OCI-M2 (cell line): ENCODE measurements around the gene IFITM10.

Experiments used
- DNase-seq: peaks from one replicate; lab custom pipeline; 2025; ENCODE audit not compliant: unreplicated experiment; lab: John Stamatoyannopoulos, UW

IFITM10 gene

DNA sequence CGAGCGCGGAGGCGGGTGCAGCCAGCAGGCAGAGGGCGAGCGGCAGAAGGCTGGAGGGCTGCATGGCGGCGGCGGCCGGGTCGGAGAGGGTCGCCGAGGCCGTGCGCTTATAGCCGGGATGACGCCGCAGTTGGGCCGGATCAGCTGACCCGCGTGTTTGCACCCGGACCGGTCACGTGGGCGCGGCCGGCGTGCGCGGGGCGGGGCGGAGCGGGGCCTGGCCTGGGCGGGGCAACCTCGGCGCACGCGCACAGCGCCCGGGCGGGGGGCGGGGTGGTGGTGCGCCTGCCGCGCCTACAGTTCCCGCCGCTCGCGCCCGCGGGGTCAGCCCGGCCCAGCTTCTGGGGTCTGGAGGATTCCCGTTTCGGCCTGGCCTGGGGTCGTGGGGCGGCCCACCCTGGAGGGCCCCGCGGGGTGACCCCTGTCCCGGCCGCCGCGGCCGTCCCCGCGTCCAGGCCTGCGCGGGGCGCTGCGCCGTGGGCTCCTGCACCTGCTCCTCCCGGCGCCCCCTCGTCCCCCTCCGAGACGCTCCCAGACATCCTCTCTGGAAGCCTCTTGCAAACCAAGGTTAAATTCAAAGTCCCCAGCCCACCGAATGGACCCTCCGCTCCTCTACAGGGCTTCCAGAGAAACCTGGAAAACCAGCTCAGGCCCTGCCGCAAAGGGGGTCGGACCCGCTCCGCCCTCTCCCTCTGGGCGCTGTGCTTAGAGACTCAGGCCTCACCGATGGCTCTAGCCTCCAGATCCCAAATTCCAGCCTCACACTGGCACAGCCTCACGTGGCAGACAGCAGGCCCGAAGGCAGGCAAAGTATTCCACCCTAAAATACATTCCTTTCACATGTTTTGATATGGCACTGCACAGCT is 13.6 kb upstream of the IFITM10 start, which contains the start of gene CTSD:
Gene CTSD (minus strand): TSS at position 132 of the 866 bp plus-strand sequence. CDS start 68 bp downstream, at position 64.
- DNase-seq = no peak

DNA sequence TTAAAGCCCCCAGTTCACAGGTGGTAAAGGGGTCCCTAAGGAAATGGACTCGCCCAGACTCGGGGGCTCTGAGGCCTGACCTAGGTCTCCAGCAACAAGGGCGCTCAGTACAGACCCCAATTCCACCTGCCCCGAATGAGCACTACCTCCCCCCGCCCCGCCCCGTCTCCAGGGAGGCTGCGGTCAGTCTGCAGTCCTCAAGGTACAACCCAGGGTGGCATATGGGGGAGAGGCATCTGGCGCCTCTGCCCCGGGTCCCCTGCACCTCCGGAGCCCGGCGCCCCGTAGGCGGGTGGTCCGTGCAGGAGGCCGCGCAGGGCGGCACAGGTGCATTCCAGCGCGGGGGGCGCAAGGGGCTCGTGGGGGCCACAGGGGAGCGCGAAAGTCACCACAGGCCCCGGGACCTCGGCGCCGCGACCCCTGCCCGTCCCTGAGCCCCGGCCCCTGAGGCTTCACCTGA is 13.0 kb upstream of the IFITM10 start:
- no peak for DNase-seq

DNA sequence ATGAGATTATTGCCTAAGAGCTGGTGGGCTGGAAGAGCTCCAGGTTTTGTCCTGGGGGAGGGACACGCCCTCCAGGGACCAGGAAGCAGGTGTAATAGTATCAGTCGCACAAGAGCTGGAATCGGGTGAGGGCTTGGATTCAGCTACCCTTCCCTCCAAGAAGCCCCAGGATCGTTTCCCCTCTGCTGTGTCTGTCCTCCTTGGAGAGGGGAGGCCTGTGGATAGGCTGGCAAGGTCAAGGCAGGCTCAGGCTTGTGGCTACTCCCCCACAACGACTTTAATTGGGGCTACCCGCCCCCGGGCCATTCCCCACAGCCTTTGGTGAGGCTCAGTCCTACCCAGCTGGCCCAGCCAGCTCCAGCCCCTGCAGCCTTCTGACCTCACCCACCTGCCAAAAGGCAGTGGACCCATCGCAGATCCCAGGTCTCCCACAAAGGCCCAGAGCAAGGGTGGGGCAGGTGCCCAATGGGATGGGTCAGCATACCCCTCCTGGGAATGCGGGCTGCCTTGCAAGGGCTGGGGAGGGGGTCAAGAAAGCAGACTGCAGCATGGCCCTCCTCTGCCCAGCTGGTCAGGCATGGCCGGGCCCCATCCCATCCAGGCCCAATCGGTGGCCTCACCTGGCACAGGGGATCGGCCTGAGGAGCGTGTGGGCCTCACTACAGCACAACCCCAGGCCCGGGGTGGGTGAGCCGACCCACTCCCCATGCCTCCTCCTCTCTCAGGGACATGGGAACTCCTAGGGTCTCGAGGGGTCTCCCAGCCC is 12.3 kb upstream of the IFITM10 start:
- DNase-seq = no peak

DNA sequence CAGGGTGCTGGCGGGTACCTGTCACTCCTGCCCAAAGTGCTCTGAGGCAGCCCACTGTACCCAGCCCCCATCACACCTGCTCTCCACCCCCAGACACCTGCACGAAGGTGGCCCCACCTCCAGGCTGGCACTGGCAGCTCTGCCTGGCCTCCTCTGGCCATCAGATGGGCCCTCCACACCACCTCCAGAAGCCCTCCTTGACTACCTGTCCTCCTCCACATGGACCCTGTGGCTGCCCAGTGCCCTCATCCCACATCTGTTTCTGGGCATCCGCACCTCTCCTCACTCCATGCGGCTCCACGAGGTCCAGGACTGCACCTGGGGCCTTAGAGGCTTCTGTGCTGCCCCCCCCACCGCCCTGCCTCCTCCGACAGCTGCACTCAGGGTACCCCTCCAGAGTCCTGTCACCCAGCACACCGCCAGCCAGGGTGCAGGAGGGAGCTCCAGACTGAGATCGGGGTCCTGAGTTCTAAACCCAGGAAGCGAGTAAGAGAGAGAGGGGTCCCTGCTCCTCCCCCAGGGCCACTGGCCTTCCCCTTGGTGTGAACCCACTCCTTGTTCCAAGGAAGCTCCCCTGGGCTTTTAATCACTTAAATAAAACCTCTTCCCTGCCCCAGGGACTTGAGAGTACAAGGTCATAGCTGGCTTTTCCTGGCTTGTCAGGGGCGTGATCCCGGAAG is 11.6 kb upstream of the IFITM10 start:
- DNase-seq = no peak

DNA sequence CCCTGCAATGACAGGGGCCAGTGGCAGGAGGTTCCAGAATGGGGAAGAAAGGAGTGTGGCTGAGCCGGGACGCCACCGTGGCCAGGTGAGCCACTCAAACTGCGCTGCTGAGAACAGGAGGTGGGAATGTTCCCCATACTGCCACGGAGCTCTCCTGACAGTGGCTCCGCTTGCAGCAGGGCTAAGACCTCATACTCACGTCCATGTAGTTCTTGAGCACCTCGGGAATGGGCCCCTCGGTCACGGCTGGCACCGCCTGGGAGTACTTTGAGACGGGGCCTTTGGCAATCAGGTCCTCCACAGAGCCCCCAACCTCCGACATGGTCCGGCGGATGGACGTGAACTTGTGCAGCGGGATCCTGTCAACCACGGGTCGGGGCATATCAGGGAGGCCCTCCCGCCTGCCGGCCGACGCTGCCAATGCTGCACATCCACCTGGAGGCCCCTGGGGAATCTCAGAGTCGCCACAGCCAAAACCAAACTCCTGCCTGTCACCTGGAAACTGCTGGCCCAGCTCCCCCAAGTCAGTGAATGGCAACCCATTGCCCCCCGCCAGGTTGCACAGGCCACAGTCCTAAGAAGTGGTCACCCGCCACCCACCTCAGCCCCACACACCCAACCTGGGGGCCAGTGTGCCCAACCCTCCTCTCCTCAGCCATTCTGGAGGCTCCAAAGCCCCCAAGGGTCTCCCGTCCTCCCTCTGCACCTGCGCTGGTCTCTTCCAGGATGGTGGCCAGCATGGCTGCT is 10.9 kb upstream of the IFITM10 start:
- no peak for DNase-seq

DNA sequence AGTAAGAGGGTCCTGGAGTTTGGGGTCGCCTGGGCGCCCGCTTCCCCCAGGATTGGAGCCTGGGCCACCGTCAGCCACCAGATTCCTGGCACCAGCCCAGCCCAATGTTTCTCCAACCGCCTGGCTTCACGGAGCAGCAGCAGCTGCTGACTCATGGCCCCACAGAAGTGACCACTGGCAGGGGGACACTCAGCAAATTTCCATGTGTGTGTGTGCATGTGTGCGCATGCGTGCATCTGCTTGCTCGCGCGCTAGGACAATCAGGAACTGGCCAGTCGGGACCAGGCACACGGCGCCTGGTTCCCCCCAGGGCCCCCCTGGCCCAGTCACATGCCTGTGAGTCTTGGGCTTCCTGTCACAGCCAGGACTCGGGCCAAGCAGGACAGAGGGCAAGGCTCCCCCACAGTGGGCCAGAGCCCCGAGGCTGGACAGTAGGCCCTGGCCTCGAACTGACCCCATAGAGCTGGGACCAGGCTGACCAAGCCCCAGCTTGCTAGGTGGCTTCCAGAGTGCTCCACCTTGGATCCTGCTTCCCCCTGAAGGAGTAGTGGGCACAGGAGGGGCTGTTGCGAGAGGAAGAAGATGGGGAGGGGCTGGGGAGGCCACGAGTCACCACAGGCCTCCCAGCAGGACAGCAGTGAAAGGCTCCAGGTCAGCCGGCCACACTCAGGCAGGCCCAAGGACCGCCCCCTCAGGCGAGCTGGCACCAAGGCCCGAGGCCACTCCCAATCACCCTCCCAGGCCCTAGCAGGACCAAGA is 10.1 kb upstream of the IFITM10 start:
- DNase-seq = no peak

DNA sequence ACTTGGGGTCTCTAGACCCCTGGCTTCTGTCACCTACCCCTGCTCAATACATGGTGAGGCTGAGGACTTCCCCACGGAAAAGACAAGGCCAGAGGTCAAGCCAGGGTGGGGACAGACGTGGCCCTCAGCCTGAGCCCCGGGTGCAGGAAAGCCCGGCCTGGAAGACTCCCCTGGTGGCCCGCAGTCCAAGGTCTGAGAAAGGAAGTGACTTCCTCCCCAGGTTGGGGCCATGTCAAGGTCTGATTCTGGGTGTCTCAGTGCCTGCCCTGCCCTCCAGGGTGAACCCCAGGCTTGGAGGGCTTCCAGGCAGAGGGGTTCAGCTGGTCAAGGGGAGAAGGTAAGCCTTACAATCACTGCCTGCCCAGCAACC is 9.4 kb upstream of the IFITM10 start:
- DNase-seq = no peak

DNA sequence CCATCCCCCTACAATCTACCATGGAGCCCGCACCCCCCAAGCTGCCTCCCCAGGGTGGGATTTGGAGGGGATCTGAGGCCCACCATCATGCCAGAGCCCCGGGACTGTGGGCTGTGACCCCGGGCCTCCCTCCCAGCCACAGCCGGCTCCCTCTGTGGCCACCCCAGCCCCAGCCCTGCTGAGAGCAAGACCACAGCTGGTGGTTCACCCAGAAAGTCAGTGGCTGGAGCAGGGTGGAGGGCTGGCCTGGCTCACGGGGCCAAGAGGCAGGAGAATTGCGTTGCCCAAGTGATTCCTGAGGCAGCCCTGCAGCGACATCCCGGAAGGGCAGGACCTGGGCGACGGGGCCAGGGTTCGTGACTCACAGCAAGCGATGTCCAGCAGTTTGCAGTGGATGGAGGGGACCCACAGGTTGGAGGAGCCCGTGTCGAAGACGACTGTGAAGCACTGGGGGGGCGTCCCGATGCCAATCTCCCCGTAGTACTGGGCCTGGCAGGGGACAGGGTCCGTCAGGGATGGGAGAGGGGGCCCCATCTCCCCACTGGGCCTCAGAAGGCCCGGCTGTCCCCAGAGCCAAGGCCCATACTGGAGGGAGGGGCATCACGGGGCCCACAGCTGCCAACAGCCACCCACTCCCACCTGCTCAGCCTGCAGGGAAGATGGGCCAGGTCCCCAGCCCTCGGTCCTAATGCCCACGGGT is 8.9 kb upstream of the IFITM10 start:
- no peak for DNase-seq

DNA sequence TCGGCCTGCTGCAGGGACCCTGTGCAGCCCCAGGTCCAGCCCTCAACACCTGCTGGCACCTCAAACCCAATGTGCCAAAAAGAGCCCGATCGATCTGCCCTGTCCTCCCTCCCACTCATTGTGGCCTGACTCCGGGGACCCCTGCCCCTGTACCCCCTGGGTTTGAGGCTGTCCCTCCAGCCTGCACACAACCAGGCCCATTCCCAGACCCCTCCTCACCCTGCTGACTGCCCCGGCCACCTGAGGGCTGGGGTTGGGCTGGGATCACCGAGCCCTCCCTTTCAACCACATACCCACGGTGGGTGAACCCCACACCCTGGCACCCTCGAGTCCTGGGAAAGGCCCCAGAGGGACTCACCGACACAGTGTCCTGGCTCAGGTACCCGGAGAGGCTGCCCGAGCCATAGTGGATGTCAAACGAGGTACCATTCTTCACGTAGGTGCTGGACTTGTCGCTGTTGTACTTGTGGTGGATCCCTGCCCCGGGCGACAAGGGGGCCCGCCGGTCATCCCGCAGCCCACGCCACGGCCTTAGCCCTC is 8.3 kb upstream of the IFITM10 start:
- no peak for DNase-seq

DNA sequence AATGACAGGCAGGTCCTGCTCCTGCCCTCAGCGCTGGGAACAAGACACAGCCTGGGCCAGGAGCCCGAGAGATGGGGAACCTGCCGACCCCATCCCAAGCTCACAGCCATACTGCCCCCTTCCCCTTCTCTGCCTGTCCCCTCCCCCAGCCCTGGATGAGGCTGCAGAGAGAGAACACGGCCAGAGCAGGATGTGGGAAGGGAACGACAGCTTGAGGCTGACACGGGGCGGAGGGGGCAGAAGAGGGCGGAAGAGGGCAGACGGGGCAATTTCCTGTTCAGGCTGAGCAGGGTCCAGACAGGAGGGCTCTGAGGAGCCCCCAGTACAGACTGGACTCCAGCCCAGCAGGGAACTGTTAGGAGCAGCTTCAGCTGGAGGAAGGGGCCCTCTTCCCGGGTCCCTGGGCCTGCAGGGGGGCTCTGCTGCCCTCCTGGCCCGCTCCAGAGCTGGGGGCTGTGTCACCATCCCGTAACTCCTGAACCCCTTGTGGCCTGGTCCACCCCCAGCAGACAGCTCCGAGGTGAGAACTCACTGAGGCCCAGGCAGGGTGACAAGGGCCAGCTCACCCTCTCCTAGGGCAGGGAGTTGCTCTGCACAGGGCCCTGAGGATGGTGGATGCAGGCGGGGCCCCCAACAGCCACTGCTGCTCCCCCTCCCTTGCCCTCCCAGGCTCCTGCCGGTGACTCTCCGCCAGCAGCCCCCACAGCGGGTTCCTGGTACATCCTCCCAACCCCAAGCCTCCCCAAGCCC is 7.6 kb upstream of the IFITM10 start:
- DNase-seq = no peak

DNA sequence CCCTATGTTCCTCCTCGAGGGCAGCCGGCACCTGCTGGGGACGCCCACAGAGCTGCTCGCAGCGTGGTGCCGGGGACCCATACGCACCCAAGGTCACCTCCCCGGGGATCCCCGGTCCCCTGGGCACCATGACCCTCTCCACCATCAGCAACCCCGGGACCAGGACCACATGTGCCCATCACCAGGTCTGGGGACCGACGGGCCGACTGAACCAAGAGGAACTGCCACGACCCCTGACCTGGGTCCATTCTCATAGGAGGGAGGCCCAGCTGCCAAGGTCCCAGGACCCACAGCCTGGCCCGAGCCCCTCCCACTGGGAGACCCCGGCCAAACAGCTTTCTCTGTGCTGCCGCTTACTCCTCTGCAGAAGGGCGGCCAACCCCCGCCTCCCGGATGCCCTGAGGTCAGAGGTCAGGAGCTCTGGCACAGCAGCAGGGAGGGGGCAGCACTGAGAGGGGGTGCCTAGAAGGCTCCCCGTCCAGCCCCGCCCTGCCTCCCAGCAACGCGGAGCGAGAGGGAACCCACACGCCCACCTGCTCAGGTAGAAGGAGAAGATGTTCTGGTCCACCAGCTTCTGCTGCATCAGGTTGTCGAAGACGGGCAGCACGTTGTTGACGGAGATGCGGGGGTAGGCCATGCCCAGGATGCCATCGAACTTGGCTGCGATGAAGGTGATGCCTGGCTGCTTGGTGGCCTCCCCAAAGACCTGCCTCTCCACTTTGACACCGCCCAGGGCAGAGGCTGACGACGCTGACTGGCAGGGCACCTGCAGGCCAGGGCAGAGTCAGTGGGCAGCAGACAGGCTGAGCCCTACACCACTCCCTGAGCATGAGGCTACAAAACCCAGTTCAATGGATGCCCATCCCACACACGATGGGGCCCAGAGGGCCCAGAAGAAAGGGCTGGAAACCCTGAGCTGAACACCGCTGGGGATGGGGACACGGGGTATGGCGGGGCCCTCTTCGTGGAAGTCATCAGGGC is 6.7 kb upstream of the IFITM10 start:
- DNase-seq = no peak

DNA sequence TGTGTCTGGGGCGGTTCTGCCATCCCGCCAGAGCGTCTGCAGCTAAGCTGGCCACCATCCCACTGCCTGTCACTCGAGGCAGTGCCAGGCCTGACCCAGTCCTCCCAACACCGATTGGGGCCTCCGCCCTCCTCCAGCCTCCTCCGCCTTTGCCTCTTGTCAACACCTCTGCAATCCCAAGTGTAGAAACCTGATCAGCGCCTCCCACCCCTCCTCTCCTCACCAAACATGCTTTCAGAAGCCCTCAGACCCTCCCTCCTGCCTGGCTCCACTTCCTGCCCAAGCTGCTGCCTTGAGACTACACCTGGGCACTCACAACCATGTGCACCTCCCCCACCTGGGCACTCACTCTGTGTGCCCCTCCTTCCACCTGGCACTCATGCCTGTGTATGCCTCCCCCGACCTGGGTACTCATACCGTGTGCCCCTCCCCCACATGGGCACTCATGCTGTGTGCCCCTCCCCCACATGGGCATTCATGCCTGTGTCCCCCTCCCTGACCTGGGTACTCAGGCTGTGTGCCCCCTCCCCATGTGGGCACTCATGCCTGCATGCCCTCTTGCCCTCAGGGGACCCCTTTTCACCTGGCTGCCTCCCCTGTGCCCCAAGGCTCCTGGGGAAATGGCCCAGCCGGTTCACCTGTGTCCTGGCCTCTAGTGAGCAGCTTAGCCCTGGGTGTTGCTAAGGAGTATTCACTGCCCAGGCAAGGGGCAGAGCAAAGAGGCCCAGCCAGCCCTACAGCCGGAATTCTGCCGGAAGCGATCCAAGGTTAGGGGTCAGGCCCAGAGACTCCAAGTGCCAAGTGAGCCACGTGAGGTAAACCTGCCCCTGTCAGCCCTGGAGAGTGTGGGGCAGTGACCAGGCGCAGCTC is 5.5 kb upstream of the IFITM10 start:
- no peak for DNase-seq

DNA sequence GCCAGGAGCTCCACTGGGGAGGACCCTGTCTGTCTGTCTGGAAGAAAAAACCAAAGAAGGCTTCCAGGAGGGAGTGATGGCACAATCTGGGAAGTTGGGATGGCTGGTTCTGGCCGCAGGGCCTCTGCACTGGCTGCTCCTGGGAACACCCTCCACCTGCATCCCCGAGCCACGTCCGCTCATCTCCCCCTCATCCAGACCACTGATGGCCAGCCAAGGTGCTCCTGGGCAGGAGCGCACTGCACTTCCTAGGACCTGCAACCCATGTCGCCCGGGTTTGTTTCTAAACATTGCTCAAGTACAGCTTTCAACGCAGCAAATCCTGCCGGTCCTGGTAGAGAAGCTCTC is 4.9 kb upstream of the IFITM10 start:
- no peak for DNase-seq

DNA sequence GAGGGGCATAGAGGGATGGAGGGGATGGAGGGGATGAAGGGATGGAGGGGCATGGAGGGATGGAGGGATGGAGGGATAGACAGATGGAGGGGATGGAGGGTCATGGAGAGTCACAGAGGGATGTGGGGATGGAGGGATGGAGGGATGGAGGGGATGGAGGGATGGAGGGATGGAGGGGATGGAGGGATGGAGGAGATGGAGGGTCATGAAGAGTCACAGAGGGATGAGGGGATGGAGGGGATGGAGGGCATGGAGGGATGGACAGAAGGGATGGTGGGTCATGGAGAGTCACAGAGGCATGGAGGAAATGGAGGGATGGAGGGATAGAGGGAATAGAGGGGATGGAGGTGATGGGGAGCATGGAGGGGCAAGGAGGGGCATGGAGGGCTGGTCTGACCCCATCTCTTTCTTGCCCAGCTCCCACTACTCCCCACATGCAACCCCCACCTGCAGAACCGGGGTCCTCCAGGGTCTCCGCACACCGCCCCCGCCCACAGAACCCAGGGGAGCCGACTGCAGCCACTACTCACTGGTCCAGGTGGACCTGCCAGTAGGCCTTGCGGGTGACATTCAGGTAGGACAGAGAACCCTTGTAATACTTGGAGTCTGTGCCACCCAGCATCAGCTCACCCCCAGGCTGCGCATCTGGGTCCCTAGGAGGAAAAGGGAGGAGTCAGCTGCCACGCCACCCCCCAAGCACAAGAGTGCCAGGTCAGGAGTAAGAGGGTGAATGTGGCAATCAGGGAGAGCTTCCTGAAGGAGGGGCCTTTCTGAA is 4.2 kb upstream of the IFITM10 start:
- no peak for DNase-seq

DNA sequence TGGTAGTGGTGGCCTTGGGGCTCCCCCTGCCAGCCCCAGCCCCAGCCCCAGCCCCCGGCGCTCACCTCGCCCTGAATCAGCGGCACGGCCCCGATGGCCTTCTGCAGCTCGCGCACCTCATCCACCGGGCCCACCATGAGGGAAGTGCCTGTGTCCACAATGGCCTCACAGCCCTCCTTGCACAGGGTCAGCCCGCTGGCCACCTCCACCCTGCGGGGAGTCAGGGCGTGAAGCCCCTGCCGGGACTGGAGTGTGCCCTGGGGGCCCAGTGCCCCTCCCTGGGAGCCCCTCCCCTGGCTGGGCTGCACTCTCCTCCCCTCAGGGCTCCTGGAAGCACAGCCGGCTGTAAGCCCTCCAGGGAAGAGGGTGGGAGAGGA is 3.5 kb upstream of the IFITM10 start:
- DNase-seq = no peak
